BLaER1 treated with 17β-estradiol and CSF1 and Interleukin-3, amounts not matched to agents 10 nM and 100 nM (cell line): ENCODE results near the gene KIRREL3.
A peak's percentile ranks its signal among the peaks of the same experiment; 100 is the strongest.

ENCODE experiments used
- H3K27ac ChIP-seq, 11 experiments: shearing (Covaris generic); formaldehyde crosslinking; 2 replicates each; pipeline ENCODE4 v1.8.1; 2022
- H3K27me3 ChIP-seq, 11 experiments: shearing (Covaris generic); formaldehyde crosslinking; 2 replicates each; pipeline ENCODE4 v1.8.1; 2022
- H3K36me3 ChIP-seq, 11 experiments: shearing (Covaris generic); formaldehyde crosslinking; 2 replicates each; pipeline ENCODE4 v1.8.1; 2022
- H3K4me1 ChIP-seq, 10 experiments: shearing (Covaris generic); formaldehyde crosslinking; 2 replicates each; pipeline ENCODE4 v1.8.1; 2022
- H3K4me2 ChIP-seq, 11 experiments: shearing (Covaris generic); formaldehyde crosslinking; 2 replicates each; pipeline ENCODE4 v1.8.1; 2022
- H3K4me3 ChIP-seq, 10 experiments: shearing (Covaris generic); formaldehyde crosslinking; 2 replicates each; pipeline ENCODE4 v1.8.1; 2022
- H3K9ac ChIP-seq, 11 experiments: shearing (Covaris generic); formaldehyde crosslinking; 2 replicates each; pipeline ENCODE4 v1.8.1; 2022
- H3K9me3 ChIP-seq, 11 experiments: shearing (Covaris generic); formaldehyde crosslinking; replicated peaks in 1 of 11; 2 replicates each; pipeline ENCODE4 v1.8.1; 2022
- H4K20me1 ChIP-seq, 11 experiments: shearing (Covaris generic); formaldehyde crosslinking; 2 replicates each; pipeline ENCODE4 v1.8.1; 2022
- Cebpa-rat ChIP-seq, 11 experiments: shearing (Covaris generic); IDR thresholded peaks; 2 replicates each; pipeline ENCODE4 v1.8.1; 2022

The KIRREL3 gene

DNA sequence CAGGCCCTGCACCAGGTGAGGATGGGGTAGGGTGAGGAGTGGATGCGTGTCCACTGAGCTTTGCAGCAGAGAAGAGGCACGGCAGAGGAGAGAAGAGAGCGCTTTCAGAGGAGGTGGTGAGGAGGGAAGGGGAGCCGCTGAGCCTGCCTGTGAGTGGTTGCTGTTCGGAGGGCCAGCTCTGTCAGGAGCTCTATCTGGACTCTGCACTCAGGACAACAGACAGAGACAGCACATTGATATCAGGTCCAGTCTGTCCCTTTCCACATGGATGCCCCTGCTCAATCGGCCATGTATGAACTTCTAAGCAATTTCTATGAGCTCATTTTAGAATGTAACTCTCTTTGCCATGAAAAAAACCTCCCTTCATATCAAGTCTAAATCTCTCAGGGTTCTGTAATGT is 158.6 kb downstream of the KIRREL3 start:
- no peak overlapping the region for H3K9ac ChIP-seq
- H3K36me3 ChIP-seq = no peaks in the 10 kb centered on the region
- peaks cover 5 to 19% (median 9%) of the 10 kb centered on the region in 11 experiments; a peak in 13 of 22 replicates for H3K9me3 ChIP-seq
- peaks cover 6 to 36% (median 31%) of the 10 kb centered on the region in 10 experiments; a peak in 19 of 20 replicates for H3K4me1 ChIP-seq
- peak overlapping the region in 9 of 11 experiments; percentile 51 to 75 (median 61); a peak in 17 of 22 replicates for H3K4me2 ChIP-seq
- no peak overlapping the region for H3K4me3 ChIP-seq
- no peak for TF ChIP-seq Cebpa-rat (IDR thresholded peaks at IDR 0.05)
- no peaks in the 10 kb centered on the region for H4K20me1 ChIP-seq
- H3K27ac ChIP-seq = peak overlapping the region in 2 of 11 experiments; percentile 3 to 55; a peak in 2 of 22 replicates
- H3K27me3 ChIP-seq = no peaks in the 10 kb centered on the region

DNA sequence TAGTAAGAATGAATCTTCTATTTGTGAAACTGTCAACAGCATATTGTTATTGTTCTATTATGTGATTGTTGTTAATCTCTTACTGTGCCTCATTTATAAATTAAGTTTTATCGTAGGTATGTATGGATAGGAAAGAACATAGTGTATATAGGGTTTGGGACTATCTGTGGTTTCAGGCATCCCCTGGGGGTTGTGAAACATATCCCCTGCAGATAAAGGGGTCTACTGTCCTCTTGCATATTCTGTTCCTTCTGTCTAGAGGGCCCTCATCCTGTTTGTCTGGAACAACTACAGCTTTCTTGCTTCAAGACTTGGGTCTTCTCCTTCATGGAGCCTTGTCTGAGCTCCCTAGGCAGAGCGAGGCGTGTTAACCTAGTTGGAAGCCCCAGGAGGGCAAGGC is 159.6 kb downstream of the KIRREL3 start:
- peak in 4 of 11 experiments; percentile 22 to 56 (median 54); a peak in 4 of 22 replicates for TF ChIP-seq Cebpa-rat (IDR thresholded peaks at IDR 0.05)
- no peak overlapping the region for H3K9ac ChIP-seq
- no peak overlapping the region for H3K4me3 ChIP-seq
- peak overlapping the region in 4 of 11 experiments; percentile 3 to 55 (median 24); a peak in 6 of 22 replicates for H3K27ac ChIP-seq
- H3K4me2 ChIP-seq = peak overlapping the region; percentile 8 to 75 (median 57); a peak in 20 of 22 replicates
- no peaks in the 10 kb centered on the region for H4K20me1 ChIP-seq
- peaks cover 6 to 36% (median 31%) of the 10 kb centered on the region in 10 experiments; a peak in 19 of 20 replicates for H3K4me1 ChIP-seq
- H3K27me3 ChIP-seq = no peaks in the 10 kb centered on the region
- peaks cover 3 to 17% (median 7%) of the 10 kb centered on the region in 11 experiments; a peak in 14 of 22 replicates for H3K9me3 ChIP-seq
- no peaks in the 10 kb centered on the region for H3K36me3 ChIP-seq

GRCh38 chr11:126840201-126840886 is 160.2 kb downstream of the KIRREL3 start:
- Histone ChIP-seq H3K4me3 (no peak overlapping the region), H3K9me3 (peaks cover 0 to 12% (median 3%) of the 10 kb centered on the region in 11 experiments; a peak in 8 of 22 replicates), H3K27me3 (no peaks in the 10 kb centered on the region), H3K4me1 (peaks cover 6 to 36% (median 31%) of the 10 kb centered on the region in 10 experiments; a peak in 19 of 20 replicates), H3K4me2 (peak overlapping the region in 6 of 11 experiments; percentile 12 to 75 (median 59); a peak in 8 of 22 replicates), H3K9ac (no peak overlapping the region), H4K20me1 (no peaks in the 10 kb centered on the region), H3K27ac (no peak overlapping the region), H3K36me3 (no peaks in the 10 kb centered on the region)
- no peak for TF ChIP-seq Cebpa-rat (IDR thresholded peaks at IDR 0.05)

GRCh38 chr11:126839496-126839895 is 161.1 kb downstream of the KIRREL3 start:
- TF ChIP-seq Cebpa-rat (IDR thresholded peaks at IDR 0.05) = no peak
- Histone ChIP-seq H3K4me2 (no peak overlapping the region), H3K36me3 (no peaks in the 10 kb centered on the region), H3K4me3 (no peak overlapping the region), H3K9me3 (peaks cover 0 to 7% (median 0%) of the 10 kb centered on the region in 11 experiments; a peak in 3 of 22 replicates), H3K27ac (no peak overlapping the region), H4K20me1 (no peaks in the 10 kb centered on the region; a peak in 1 of 22 replicates), H3K27me3 (no peaks in the 10 kb centered on the region), H3K9ac (no peak overlapping the region), H3K4me1 (peaks cover 10 to 36% (median 31%) of the 10 kb centered on the region in 10 experiments)

- Histone ChIP-seq H3K4me1 (peaks cover 17 to 41% (median 33%) of the 10 kb centered on the region in 10 experiments), H3K27ac (no peak overlapping the region), H3K9ac (no peak overlapping the region), H3K27me3 (no peaks in the 10 kb centered on the region), H3K4me2 (no peak overlapping the region), H3K4me3 (no peak overlapping the region), H3K36me3 (no peaks in the 10 kb centered on the region), H3K9me3 (peaks cover 0 to 7% (median 0%) of the 10 kb centered on the region in 11 experiments; a peak in 3 of 22 replicates), H4K20me1 (no peaks in the 10 kb centered on the region; a peak in 1 of 22 replicates)
- no peak for TF ChIP-seq Cebpa-rat (IDR thresholded peaks at IDR 0.05)
Measured at GRCh38 chr11:126838779-126839178, 161.8 kb downstream of the KIRREL3 start.

DNA sequence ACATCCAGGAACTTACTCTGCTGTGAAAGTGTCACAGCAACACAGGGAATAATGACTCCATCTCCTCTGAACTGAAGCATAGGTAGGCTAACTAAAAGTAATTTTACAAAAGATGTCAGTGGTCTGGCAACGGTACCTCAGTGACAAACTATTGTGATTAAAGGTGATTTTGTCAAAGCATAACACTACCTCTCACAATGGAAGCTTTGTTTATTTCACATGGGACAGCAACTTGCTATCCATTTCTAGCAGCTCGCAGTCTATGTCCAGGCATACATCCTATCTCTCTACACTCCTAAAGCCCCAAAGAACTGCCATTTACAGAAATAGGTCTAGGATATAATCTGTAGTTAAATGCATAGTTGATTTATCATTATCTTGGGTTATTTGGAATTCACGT is 163.0 kb downstream of the KIRREL3 start:
- Histone ChIP-seq H3K9me3 (peaks cover 0 to 7% (median 0%) of the 10 kb centered on the region in 11 experiments; a peak in 3 of 22 replicates), H3K4me1 (peaks cover 18 to 42% (median 24%) of the 10 kb centered on the region in 10 experiments), H3K4me2 (no peak overlapping the region), H3K27me3 (no peaks in the 10 kb centered on the region), H3K27ac (no peak overlapping the region), H3K9ac (no peak overlapping the region), H4K20me1 (no peaks in the 10 kb centered on the region; a peak in 1 of 22 replicates), H3K4me3 (no peak overlapping the region), H3K36me3 (no peaks in the 10 kb centered on the region)
- TF ChIP-seq Cebpa-rat (IDR thresholded peaks at IDR 0.05) = no peak

DNA sequence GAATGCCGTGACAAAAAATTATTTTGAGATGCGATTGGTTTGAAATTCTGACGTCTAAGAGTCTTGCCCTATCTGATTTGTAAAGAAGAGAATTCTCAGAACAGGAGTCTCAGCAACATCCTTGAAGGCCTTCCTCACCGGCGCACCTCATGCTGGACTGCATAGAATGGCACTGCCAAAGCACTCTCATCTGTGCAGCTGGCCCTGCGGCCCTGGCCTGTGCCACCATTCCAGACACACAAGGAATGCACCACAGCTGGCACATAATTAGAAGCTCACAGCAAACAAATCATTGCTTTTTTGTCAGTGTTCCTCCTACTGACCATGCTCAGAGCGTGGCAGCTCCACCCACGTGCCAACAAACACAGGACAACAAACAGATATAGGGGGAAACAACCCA is 166.0 kb downstream of the KIRREL3 start:
- no peaks in the 10 kb centered on the region for H3K36me3 ChIP-seq
- H3K27me3 ChIP-seq = no peaks in the 10 kb centered on the region
- H3K4me2 ChIP-seq = peak overlapping the region in 5 of 11 experiments; percentile 8 to 63 (median 60); a peak in 8 of 22 replicates
- peaks cover 0 to 7% (median 0%) of the 10 kb centered on the region in 11 experiments; a peak in 3 of 22 replicates for H3K9me3 ChIP-seq
- TF ChIP-seq Cebpa-rat (IDR thresholded peaks at IDR 0.05) = no peak
- no peak overlapping the region for H3K4me3 ChIP-seq
- H4K20me1 ChIP-seq = no peaks in the 10 kb centered on the region; a peak in 1 of 22 replicates
- peaks cover 0 to 21% (median 3%) of the 10 kb centered on the region in 10 experiments; a peak in 9 of 20 replicates for H3K4me1 ChIP-seq
- H3K9ac ChIP-seq = no peak overlapping the region
- H3K27ac ChIP-seq = no peak overlapping the region

DNA sequence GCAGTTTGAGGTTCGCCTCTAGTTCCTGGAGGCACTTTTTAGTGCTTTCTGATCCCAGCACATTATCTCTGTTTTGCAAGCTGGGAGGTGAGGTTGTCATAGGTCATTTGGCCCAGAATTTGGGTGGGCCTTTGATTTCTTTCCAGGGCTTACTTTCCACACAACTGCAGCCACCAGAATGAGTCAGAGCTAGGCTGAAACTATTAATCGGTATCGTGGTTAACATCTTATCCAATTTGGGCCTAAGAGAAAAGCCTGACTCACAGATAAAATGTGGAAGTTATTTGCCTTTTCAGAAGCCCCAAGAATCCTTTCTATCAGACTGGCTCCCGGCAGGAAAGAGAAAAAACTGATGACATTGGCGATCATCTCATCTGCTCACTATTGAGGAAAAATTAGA is 166.4 kb downstream of the KIRREL3 start:
- Histone ChIP-seq H3K27ac (no peak overlapping the region), H3K4me2 (peak overlapping the region in 5 of 11 experiments; percentile 8 to 63 (median 60); a peak in 7 of 22 replicates), H3K27me3 (no peaks in the 10 kb centered on the region), H3K4me3 (no peak overlapping the region), H4K20me1 (no peaks in the 10 kb centered on the region; a peak in 1 of 22 replicates), H3K4me1 (peaks cover 0 to 21% (median 3%) of the 10 kb centered on the region in 10 experiments; a peak in 9 of 20 replicates), H3K36me3 (no peaks in the 10 kb centered on the region), H3K9ac (no peak overlapping the region), H3K9me3 (peaks cover 0 to 7% (median 0%) of the 10 kb centered on the region in 11 experiments; a peak in 3 of 22 replicates)
- no peak for TF ChIP-seq Cebpa-rat (IDR thresholded peaks at IDR 0.05)

DNA sequence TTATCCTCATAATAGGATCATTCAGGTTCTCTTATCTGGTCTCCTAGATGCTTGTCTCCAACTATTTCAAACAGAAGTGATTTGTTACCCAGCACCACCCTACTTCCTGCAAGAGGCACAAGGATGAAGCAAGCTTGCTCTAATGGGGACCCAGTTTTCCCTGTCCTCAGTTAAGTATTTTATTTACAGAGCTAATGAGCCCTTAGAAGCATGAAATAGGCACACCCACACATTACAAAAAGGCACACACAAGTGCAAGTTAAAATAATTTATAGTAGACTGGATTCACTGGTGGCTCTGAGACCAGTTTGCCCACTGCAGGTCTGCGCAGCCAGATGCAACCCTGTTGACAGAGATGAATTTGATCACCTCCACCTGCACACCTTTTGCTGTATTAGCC is 167.5 kb downstream of the KIRREL3 start:
- H3K27ac ChIP-seq = no peak overlapping the region
- H3K4me2 ChIP-seq = 0 out of 22 replicates have a peak overlapping the region, but pooled peaks of 2 of the 11 experiments have one; percentile 60 to 63
- no peaks in the 10 kb centered on the region; a peak in 1 of 22 replicates for H4K20me1 ChIP-seq
- no peaks in the 10 kb centered on the region for H3K27me3 ChIP-seq
- no peak overlapping the region for H3K4me3 ChIP-seq
- H3K36me3 ChIP-seq = no peaks in the 10 kb centered on the region
- peaks cover 0 to 21% (median 3%) of the 10 kb centered on the region in 10 experiments; a peak in 9 of 20 replicates for H3K4me1 ChIP-seq
- no peak overlapping the region for H3K9ac ChIP-seq
- peaks cover 0 to 7% (median 0%) of the 10 kb centered on the region in 11 experiments; a peak in 3 of 22 replicates for H3K9me3 ChIP-seq
- TF ChIP-seq Cebpa-rat (IDR thresholded peaks at IDR 0.05) = no peak
